ENCODE results near the gene BTD.
"Not testable (repeated sequence)": the region's sequence is repeated elsewhere in the genome, so short reads cannot be mapped to it uniquely, and the experiment has no call there.

BTD gene

GRCh38 chr3:15601399-15602145 lies at the start of gene BTD, which contains the start of gene HACL1:
Gene BTD (plus strand): TSS chr3:15601745. CDS start chr3:15635440, 33,695 bp downstream.
Gene HACL1 (minus strand): TSS chr3:15601569. CDS start chr3:15601463, 106 bp downstream.
- peak; percentile 99 for DNase-seq

- no peak for DNase-seq
These were observed 49.6 kb upstream of the BTD start for GRCh38 chr3:15551902-15552301.

- DNase-seq = no peak
These were observed 47.8 kb upstream of the BTD start for GRCh38 chr3:15553749-15554148.

GRCh38 chr3:15556512-15556911 lies 45.0 kb upstream of the BTD start:
- no peak for DNase-seq

GRCh38 chr3:15557511-15557946 lies 44.0 kb upstream of the BTD start:
- peak; percentile 39 for DNase-seq

- no peak for DNase-seq
These were observed 43.0 kb upstream of the BTD start for GRCh38 chr3:15558581-15558980.

GRCh38 chr3:15562560-15562959 lies 39.0 kb upstream of the BTD start:
- no peak for DNase-seq

GRCh38 chr3:15563190-15563589 lies 38.4 kb upstream of the BTD start:
- no peak for DNase-seq

- DNase-seq = no peak
These were observed 29.4 kb upstream of the BTD start for GRCh38 chr3:15572138-15572537.

GRCh38 chr3:15575446-15575845 lies 26.1 kb upstream of the BTD start:
- DNase-seq = no peak

GRCh38 chr3:15576475-15576874 lies 25.1 kb upstream of the BTD start:
- DNase-seq = no peak

GRCh38 chr3:15578289-15578867 lies 23.2 kb upstream of the BTD start:
- no peak for DNase-seq

- DNase-seq = no peak
These were observed 22.5 kb upstream of the BTD start for GRCh38 chr3:15579051-15579450.

GRCh38 chr3:15581471-15582394 lies 19.8 kb upstream of the BTD start:
- DNase-seq = no peak

GRCh38 chr3:15585111-15585845 lies 16.3 kb upstream of the BTD start:
- no peak for DNase-seq

GRCh38 chr3:15591242-15591641 lies 10.3 kb upstream of the BTD start:
- no peak for DNase-seq

GRCh38 chr3:15591928-15592327 lies 9.6 kb upstream of the BTD start:
- DNase-seq = no peak

- DNase-seq = no peak
These were observed 8.6 kb upstream of the BTD start for GRCh38 chr3:15592968-15593367.

GRCh38 chr3:15595955-15596354 lies 5.6 kb upstream of the BTD start:
- no peak for DNase-seq

- DNase-seq = no peak
These were observed 523 bp upstream of the BTD start for GRCh38 chr3:15601046-15601398.

GRCh38 chr3:15602146-15602536 lies 596 bp downstream of the BTD start:
- DNase-seq = no peak

- not testable (repeated sequence) for DNase-seq
These were observed 1.3 kb downstream of the BTD start for GRCh38 chr3:15602816-15603215.

GRCh38 chr3:15604584-15604983 lies 3.0 kb downstream of the BTD start:
- not testable (repeated sequence) for DNase-seq

Data from activated naive CD4-positive, alpha-beta T cell treated with anti-CD3 and anti-CD28 coated beads, Interleukin-2, amount 50 U/mL, for 16 hours (primary cell).